Tibial artery (tissue), 4 donors: ENCODE data around the gene UBA1.

Source experiments
- DNase-seq, 2 donors: peaks; one replicate each; pipeline ENCODE4 v3.0.0-alpha.2; 2019
- H3K27ac ChIP-seq, 2 donors: fragments of 200-600 bp; sonication (generic) in 1 of 2; 1 replicate in 1 of 2; 2 replicates in 1 of 2; pipeline ENCODE4 v1.5.1; 2018 to 2019; ENCODE audit warnings: mild to moderate bottlenecking in 1 of 2
- H3K27me3 ChIP-seq, 2 donors: fragments of 200-600 bp; sonication (generic) in 1 of 2; one replicate each; pipeline versions ENCODE4 v1.5.1 to v1.6.0; 2016 to 2019
- H3K36me3 ChIP-seq, 3 donors: fragments of 200-600 bp; sonication (generic) in 2 of 3; one replicate each; pipeline ENCODE4 v1.5.1; 2016 to 2019; ENCODE audit warnings: mild to moderate bottlenecking in 2 of 3
- H3K4me1 ChIP-seq, 4 donors: fragments of 200-600 bp; sonication (generic) in 2 of 4; 1 replicate in 3 of 4; 2 replicates in 1 of 4; pipeline ENCODE4 v1.5.1; 2016 to 2019
- H3K4me3 ChIP-seq, 2 donors: fragments of 200-600 bp; sonication (generic) in 1 of 2; 1 replicate in 1 of 2; 2 replicates in 1 of 2; pipeline ENCODE4 v1.5.1; 2018 to 2019; ENCODE audit warnings: mild to moderate bottlenecking in 2 of 2
- H3K9me3 ChIP-seq, 3 donors: fragments of 200-600 bp; sonication (generic) in 1 of 3; one replicate each; pipeline ENCODE4 v1.5.1; 2016 to 2019
- CTCF ChIP-seq, 2 experiments: fragments of 200-600 bp in 1 of 2; fragments of 450-650 bp in 1 of 2; IDR thresholded peaks; one replicate each; pipeline ENCODE4 v1.5.1; 2017 to 2019; ENCODE audit warnings: antibody characterized with exemption in 2 of 2, mild to moderate bottlenecking in 1 of 2, moderate library complexity in 1 of 2
- intact Hi-C: fragments of 100-400 bp; cut with DNase I; formaldehyde crosslinking; loops from one replicate; pipeline ENCODE4 v1.15.0; 2023; ENCODE audit warnings: low total_unique reads

UBA1 gene

GRCh38 chrX:47179928-47180255 is 13.7 kb upstream of the UBA1 start:
- intact Hi-C loops: no loop called here
- no peaks in the 10 kb centered on the region for H3K27me3 ChIP-seq

GRCh38 chrX:47180346-47180745 is 13.3 kb upstream of the UBA1 start:
- intact Hi-C loops: no loop called here
- peaks cover 23 to 78% (median 68%) of the 10 kb centered on the region in 3 donors for H3K36me3 ChIP-seq
- DNase-seq: no peak
- H3K27me3 ChIP-seq: no peaks in the 10 kb centered on the region
- no peak overlapping the region for H3K4me3 ChIP-seq
- H3K4me1 ChIP-seq: peaks cover 0 to 10% (median 0%) of the 10 kb centered on the region in 4 donors
- no peak overlapping the region for H3K27ac ChIP-seq
- TF ChIP-seq CTCF (IDR thresholded peaks at IDR 0.05): no peak
- no peaks in the 10 kb centered on the region for H3K9me3 ChIP-seq

More at GRCh38 chrX:47179928-47180255, 13.7 kb upstream of the UBA1 start:
- TF ChIP-seq CTCF (IDR thresholded peaks at IDR 0.05): no peak
- H3K4me1 ChIP-seq: peaks cover 0 to 10% (median 0%) of the 10 kb centered on the region in 4 donors
- no peaks in the 10 kb centered on the region for H3K9me3 ChIP-seq
- DNase-seq: peak in 1 of 2 donors; percentile 31
- no peak overlapping the region for H3K4me3 ChIP-seq
- H3K27ac ChIP-seq: peak overlapping the region; percentile 33 to 60
- H3K36me3 ChIP-seq: peaks cover 23 to 78% (median 73%) of the 10 kb centered on the region in 3 donors

GRCh38 chrX:47181301-47181700 is 12.3 kb upstream of the UBA1 start:
- intact Hi-C loops: no loop called here
- TF ChIP-seq CTCF (IDR thresholded peaks at IDR 0.05): no peak

GRCh38 chrX:47182106-47182700 is 11.4 kb upstream of the UBA1 start:
- Histone ChIP-seq H3K36me3 (peaks cover 23 to 79% (median 68%) of the 10 kb centered on the region in 3 donors), H3K9me3 (no peaks in the 10 kb centered on the region), H3K27ac (no peak overlapping the region), H3K27me3 (no peaks in the 10 kb centered on the region), H3K4me1 (peaks cover 0 to 10% (median 0%) of the 10 kb centered on the region in 4 donors), H3K4me3 (no peak overlapping the region)
- intact Hi-C loops: no loop called here
- no peak for DNase-seq
- no peak for TF ChIP-seq CTCF (IDR thresholded peaks at IDR 0.05)

More at GRCh38 chrX:47181301-47181700, 12.3 kb upstream of the UBA1 start:
- H3K27me3 ChIP-seq: no peaks in the 10 kb centered on the region
- no peak overlapping the region for H3K4me3 ChIP-seq
- peaks cover 0 to 10% (median 0%) of the 10 kb centered on the region in 4 donors for H3K4me1 ChIP-seq
- H3K27ac ChIP-seq: no peak overlapping the region
- no peak for DNase-seq
- H3K36me3 ChIP-seq: peaks cover 23 to 78% (median 67%) of the 10 kb centered on the region in 3 donors
- H3K9me3 ChIP-seq: no peaks in the 10 kb centered on the region

- H3K9me3 ChIP-seq: no peaks in the 10 kb centered on the region
- no peak for TF ChIP-seq CTCF (IDR thresholded peaks at IDR 0.05)
- no peak for DNase-seq
- peaks cover 13 to 59% (median 46%) of the 10 kb centered on the region in 3 donors for H3K36me3 ChIP-seq
- intact Hi-C loops: no loop called here
- H3K4me3 ChIP-seq: no peak overlapping the region
- no peak overlapping the region for H3K27ac ChIP-seq
- H3K27me3 ChIP-seq: no peaks in the 10 kb centered on the region
- peaks cover 0 to 3% (median 0%) of the 10 kb centered on the region in 4 donors for H3K4me1 ChIP-seq
Measured at GRCh38 chrX:47184486-47184885, 9.1 kb upstream of the UBA1 start.
